H1 (cell line): ENCODE data around the gene RPS6KL1. TPM values are rescaled to one million over a fixed set of nuclear protein-coding genes. Genes with fewer than 3 reads are reported as not detected.

ENCODE experiments used
- CTCF ChIA-PET: fragments of 300-600 bp; sonication (Branson Sonifier 250); formaldehyde crosslinking; loops from one replicate; lab custom pipeline; 2021; ENCODE audit not compliant: partially characterized antibody; lab: Charles Lee
- POLR2A ChIA-PET: fragments of 300-600 bp; sonication (Branson Sonifier 250); formaldehyde crosslinking; loops from one replicate; lab custom pipeline; 2021; ENCODE audit warnings: inconsistent platforms; ENCODE audit not compliant: partially characterized antibody; lab: Charles Lee
- DNase-seq, 2 experiments: peaks; one replicate each; pipeline versions ENCODE4 v3.0.0 to v3.0.0-alpha.2; 2010 to 2022; ENCODE audit warnings: low spot score in 2 of 2, low read depth in 1 of 2, mixed read lengths in 1 of 2
- FAIRE-seq: peaks from 2 replicates; lab custom pipeline; 2011; peaks lifted over from hg19 to GRCh38; lab: Jason Lieb, UNC
- H2AFZ ChIP-seq: 2 replicates; pipeline ENCODE4 v1.8.1; 2012; ENCODE audit warnings: low read length, inconsistent platforms
- H2AK5ac ChIP-seq: 2 replicates; pipeline ENCODE4 v1.6.1; 2013; ENCODE audit warnings: low read depth, low read length
- H2BK120ac ChIP-seq: replicated peaks from 2 replicates; pipeline ENCODE3; 2013; ENCODE audit warnings: low read depth, low read length, inconsistent platforms
- H2BK12ac ChIP-seq: 2 replicates; pipeline ENCODE4 v1.6.1; 2013; ENCODE audit warnings: low read depth, low read length
- H2BK15ac ChIP-seq: 2 replicates; pipeline ENCODE4 v1.6.1; 2013; ENCODE audit warnings: low read length
- H2BK20ac ChIP-seq: 2 replicates; pipeline ENCODE4 v1.6.1; 2013; ENCODE audit warnings: low read length
- H2BK5ac ChIP-seq: 2 replicates; pipeline ENCODE4 v1.6.1; 2013; ENCODE audit warnings: low read depth, low read length
- H3K14ac ChIP-seq: 2 replicates; pipeline ENCODE4 v1.6.1; 2013; ENCODE audit warnings: inconsistent platforms; ENCODE audit not compliant: insufficient read length
- H3K18ac ChIP-seq: 2 replicates; pipeline ENCODE4 v1.6.1; 2013; ENCODE audit warnings: low read length; ENCODE audit errors: extremely low read depth
- H3K23ac ChIP-seq: 2 replicates; pipeline ENCODE4 v1.6.1; 2013; ENCODE audit warnings: inconsistent platforms; ENCODE audit not compliant: insufficient read length
- H3K23me2 ChIP-seq: 2 replicates; pipeline ENCODE4 v1.6.1; 2013; ENCODE audit warnings: low read depth, low read length
- H3K27ac ChIP-seq: 2 replicates; pipeline ENCODE4 v1.6.1; 2011; ENCODE audit warnings: low read depth, low read length, inconsistent platforms
- H3K27me3 ChIP-seq, 4 experiments: replicated peaks in 1 of 4; 1 replicate in 1 of 4; 2 replicates in 3 of 4; pipeline versions ENCODE4 v1.6.1 to v1.8.1; 2011 to 2013; ENCODE audit warnings: low read length in 3 of 4, mild to moderate bottlenecking in 3 of 4, inconsistent platforms in 2 of 4, mixed read lengths in 2 of 4, moderate library complexity in 1 of 4; ENCODE audit not compliant: control insufficient read depth in 3 of 4, insufficient read depth in 3 of 4; ENCODE audit errors: extremely low read depth in 1 of 4
- H3K36me3 ChIP-seq, 4 experiments: 2 replicates each; pipeline versions ENCODE4 v1.6.1 to v1.8.1; 2011 to 2013; ENCODE audit warnings: mild to moderate bottlenecking in 4 of 4, low read length in 3 of 4, moderate library complexity in 2 of 4, control low read depth in 1 of 4, inconsistent platforms in 1 of 4; ENCODE audit not compliant: insufficient read depth in 4 of 4, control insufficient read depth in 2 of 4
- H3K4ac ChIP-seq: replicated peaks from 2 replicates; pipeline ENCODE3; 2013; ENCODE audit warnings: low read length, low read depth, mixed read lengths, inconsistent platforms; ENCODE audit not compliant: insufficient read length
- H3K4me1 ChIP-seq, 4 experiments: replicated peaks in 1 of 4; 1 replicate in 1 of 4; 2 replicates in 3 of 4; pipeline versions ENCODE4 v1.6.1 to v1.8.1; 2011 to 2013; ENCODE audit warnings: low read length in 3 of 4, inconsistent platforms in 2 of 4, mixed read lengths in 1 of 4; ENCODE audit not compliant: insufficient read depth in 4 of 4, control insufficient read depth in 3 of 4
- H3K4me2 ChIP-seq, 2 experiments: 2 replicates each; pipeline versions ENCODE4 v1.6.1 to v1.8.1; 2011 to 2013; ENCODE audit warnings: low read depth in 2 of 2, low read length in 2 of 2, control low read depth in 1 of 2, inconsistent platforms in 1 of 2, mild to moderate bottlenecking in 1 of 2; ENCODE audit not compliant: insufficient read depth in 1 of 2
- H3K4me3 ChIP-seq, 4 experiments: fragments of 200-600, 300-600 bp in 1 of 4; sonication (generic), shearing (Covaris generic), sonication (Bioruptor Twin) in 1 of 4; 2 replicates each; pipeline versions ENCODE4 v1.5.1 to v1.8.1; 2011 to 2016; ENCODE audit warnings: low read length in 4 of 4, low read depth in 3 of 4, control low read depth in 2 of 4, inconsistent platforms in 2 of 4, mild to moderate bottlenecking in 2 of 4, mixed read lengths in 1 of 4, moderate library complexity in 1 of 4; ENCODE audit not compliant: insufficient read depth in 2 of 4; ENCODE audit errors: extremely low read depth in 1 of 4
- H3K56ac ChIP-seq: replicated peaks from 2 replicates; pipeline ENCODE3; 2013; ENCODE audit warnings: low read depth, mild to moderate bottlenecking, mixed read lengths, low read length, inconsistent platforms; ENCODE audit not compliant: insufficient read length
- H3K79me1 ChIP-seq: 2 replicates; pipeline ENCODE4 v1.6.1; 2013; ENCODE audit warnings: low read depth, low read length, control low read depth
- H3K79me2 ChIP-seq, 2 experiments: 2 replicates each; pipeline versions ENCODE4 v1.6.1 to v1.8.1; 2012 to 2013; ENCODE audit warnings: low read length in 2 of 2, mild to moderate bottlenecking in 2 of 2, inconsistent platforms in 1 of 2; ENCODE audit not compliant: insufficient read depth in 2 of 2, control insufficient read depth in 1 of 2
- H3K9ac ChIP-seq, 4 experiments: replicated peaks in 1 of 4; 1 replicate in 1 of 4; 2 replicates in 3 of 4; pipeline versions ENCODE4 v1.6.1 to v1.8.1; 2011 to 2013; ENCODE audit warnings: low read depth in 3 of 4, low read length in 3 of 4, control low read depth in 2 of 4, mild to moderate bottlenecking in 2 of 4, moderate library complexity in 2 of 4, inconsistent platforms in 1 of 4; ENCODE audit errors: extremely low read depth in 1 of 4
- H3K9me3 ChIP-seq, 2 experiments: 2 replicates each; pipeline versions ENCODE4 v1.6.1 to v1.8.1; 2012 to 2013; ENCODE audit warnings: mild to moderate bottlenecking in 2 of 2, moderate library complexity in 2 of 2, control low read depth in 1 of 2, inconsistent platforms in 1 of 2, low read depth in 1 of 2, low read length in 1 of 2, mixed read lengths in 1 of 2; ENCODE audit not compliant: insufficient read depth in 2 of 2
- H4K20me1 ChIP-seq, 2 experiments: replicated peaks in 1 of 2; 2 replicates each; pipeline versions ENCODE3 to v1.8.1; 2011 to 2013; ENCODE audit warnings: inconsistent platforms in 2 of 2, low read length in 2 of 2, mild to moderate bottlenecking in 1 of 2; ENCODE audit not compliant: insufficient read depth in 2 of 2, control insufficient read depth in 1 of 2
- H4K5ac ChIP-seq: 2 replicates; pipeline ENCODE4 v1.6.1; 2013; ENCODE audit warnings: low read length, low read depth, mixed read lengths, inconsistent platforms; ENCODE audit not compliant: insufficient read length
- H4K8ac ChIP-seq: 2 replicates; pipeline ENCODE4 v1.8.0; 2013; ENCODE audit warnings: mild to moderate bottlenecking, moderate library complexity, low read length, inconsistent platforms; ENCODE audit not compliant: insufficient read depth; ENCODE audit errors: extremely low read depth
- H4K91ac ChIP-seq: replicated peaks from 2 replicates; pipeline ENCODE3; 2013; ENCODE audit warnings: low read length, mixed read lengths, inconsistent platforms; ENCODE audit not compliant: insufficient read length
- CTCF ChIP-seq, 3 experiments: IDR thresholded peaks; 1 replicate in 2 of 3; 2 replicates in 1 of 3; pipeline versions ENCODE4 v1.5.1 to v1.6.1; 2011; ENCODE audit warnings: low read length in 3 of 3, mild to moderate bottlenecking in 3 of 3, inconsistent platforms in 2 of 3, low read depth in 1 of 3, moderate library complexity in 1 of 3; ENCODE audit not compliant: insufficient read depth in 1 of 3; ENCODE audit errors: control extremely low read depth in 1 of 3
- EGR1 ChIP-seq: IDR thresholded peaks from 2 replicates; pipeline ENCODE4 v1.6.1; 2011; ENCODE audit warnings: low read depth, low read length, borderline replicate concordance
- EP300 ChIP-seq, 2 experiments: IDR thresholded peaks; 1 replicate in 1 of 2; 2 replicates in 1 of 2; pipeline ENCODE4 v1.6.1; 2011 to 2012; ENCODE audit warnings: low read depth in 2 of 2, low read length in 2 of 2, mild to moderate bottlenecking in 2 of 2, borderline replicate concordance in 1 of 2, inconsistent platforms in 1 of 2, moderate library complexity in 1 of 2
- POLR2AphosphoS5 ChIP-seq: IDR thresholded peaks from 2 replicates; pipeline ENCODE4 v1.6.1; 2011; ENCODE audit warnings: low read depth, low read length
- POU5F1 ChIP-seq: IDR thresholded peaks from 2 replicates; pipeline ENCODE4 v1.6.1; 2011; ENCODE audit warnings: low read depth, mild to moderate bottlenecking, low read length, moderate library complexity
- SP4 ChIP-seq: IDR thresholded peaks from 2 replicates; pipeline ENCODE4 v1.6.1; 2012; ENCODE audit warnings: low read length, inconsistent platforms
- TAF7 ChIP-seq: optimal IDR thresholded peaks from 2 replicates; pipeline ENCODE3; 2011; ENCODE audit warnings: low read depth, mild to moderate bottlenecking, inconsistent platforms, low read length, moderate library complexity, borderline replicate concordance
- USF2 ChIP-seq: IDR thresholded peaks from 2 replicates; pipeline ENCODE4 v1.6.1; 2011; ENCODE audit warnings: low read length, improper control_type of control experiment
- WGBS, 2 experiments: shearing (Covaris generic) in 1 of 2; methylation state at CpG; one replicate each; pipeline versions ENCODE4 v1.1.6 to v1.1.7; 2013 to 2015; ENCODE audit warnings: low lambda C conversion rate in 2 of 2, mixed read lengths in 2 of 2, inconsistent platforms in 1 of 2, low coverage in 1 of 2, missing lambda C conversion rate in 1 of 2; ENCODE audit not compliant: insufficient replicate concordance in 2 of 2, insufficient coverage in 1 of 2, insufficient read length in 1 of 2; ENCODE audit errors: extremely low coverage in 1 of 2, missing lambda C conversion rate in 1 of 2; 5-methylcytosine and 5-hydroxymethylcytosine counted together
- polyA plus RNA-seq, 7 experiments: library from polyadenylated mRNA; depleted of rRNA in 3 of 7; stranded (reverse) in 5 of 7; unstranded in 2 of 7; fragments of >200 nt in 5 of 7; fragments of 200-250 nt in 2 of 7; gene quantifications; 1 replicate in 5 of 7; 2 replicates in 1 of 7; 4 replicates in 1 of 7; pipeline versions ENCODE4 v1.2.1 to v1.2.3, GENCODE V29; 2011 to 2013; ENCODE audit warnings: missing spikeins in 2 of 7, mixed read lengths in 2 of 7
- total RNA-seq: library from RNA; stranded (reverse); fragmentation: NEBNext Ultra II Directional; extraction: Animal tissue kit (Norgen Biotek cat#: 25700); gene quantifications from 2 replicates; pipeline ENCODE4 v1.2.1, GENCODE V29; 2021

Gene RPS6KL1
- total and polyA plus RNA-seq, 2 of the 8 experiments (the other 6 are each of a cell fraction or from before 2014, with no cell fraction given) = 9.8 to 13.8 TPM

DNA sequence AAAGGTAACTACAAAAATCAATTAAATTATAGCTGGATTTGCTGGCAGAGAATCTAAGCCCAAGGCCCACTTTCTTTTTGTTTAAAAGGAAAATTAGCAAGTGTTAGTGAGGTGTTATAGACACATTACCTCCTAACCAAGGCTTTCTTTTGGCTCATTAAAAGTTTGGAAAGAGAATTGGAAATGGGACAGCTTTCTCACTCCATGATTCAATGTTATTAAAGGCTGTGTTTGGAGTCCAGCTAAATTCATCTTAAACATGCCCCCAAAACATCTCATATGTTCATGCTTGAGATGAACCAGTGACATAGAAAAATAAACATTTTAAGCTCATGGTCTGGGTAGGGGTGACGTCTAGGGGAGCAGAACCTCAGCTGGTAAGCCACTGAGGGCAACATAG is 45.8 kb upstream of the RPS6KL1 start:
- Histone ChIP-seq H3K4me1 (peaks cover 0 to 8% (median 4%) of the 10 kb centered on the region in 4 experiments), H2BK12ac (no peak overlapping the region), H3K79me2 (no peaks in the 10 kb centered on the region), H3K56ac (no peak overlapping the region), H3K9me3 (no peaks in the 10 kb centered on the region), H3K4ac (no peak overlapping the region), H3K27me3 (no peaks in the 10 kb centered on the region), H3K36me3 (no peaks in the 10 kb centered on the region), H3K18ac (no peak overlapping the region), H3K14ac (no peak overlapping the region), H3K27ac (no peak overlapping the region), H2BK20ac (no peak overlapping the region), H2AFZ (no peak overlapping the region), H3K79me1 (no peaks in the 10 kb centered on the region), H3K4me2 (no peak overlapping the region), H3K23ac (no peak overlapping the region), H4K20me1 (no peaks in the 10 kb centered on the region), H4K5ac (no peak overlapping the region), H2BK5ac (no peak overlapping the region), H2BK120ac (no peak overlapping the region), H4K91ac (no peak overlapping the region), H4K8ac (no peak overlapping the region), H2AK5ac (no peak overlapping the region), H3K4me3 (no peak overlapping the region), H2BK15ac (no peak overlapping the region), H3K9ac (no peak overlapping the region), H3K23me2 (no peaks in the 10 kb centered on the region)
- ChIA-PET CTCF (interaction anchor here (0.7 to 6.1 kb wide), 8 partner anchors 8 to 330 kb away, joined by 3 to 33 read pairs (median 4); partner anchors contain the start of gene PGF), POLR2A (interaction anchor here (1.5 to 3.0 kb wide), 3 partner anchors 9 to 16 kb away, joined by 4 to 17 read pairs (median 4); partner anchors contain the start of gene PGF)
- no peak for TF ChIP-seq EGR1
- TF ChIP-seq USF2 = no peak
- TF ChIP-seq SP4 = no peak
- no peak for TF ChIP-seq EP300 (IDR thresholded peaks at IDR 0.05; ENCODE audit: borderline replicate concordance in 1 of 2, low read depth in 2 of 2, low read length in 2 of 2)
- TF ChIP-seq POU5F1 = no peak
- no peak for TF ChIP-seq CTCF (IDR thresholded peaks at IDR 0.05; ENCODE audit: control extremely low read depth in 1 of 3, insufficient read depth in 1 of 3, low read depth in 1 of 3, low read length in 3 of 3)
- TF ChIP-seq TAF7 = no peak
- no peak for TF ChIP-seq POLR2AphosphoS5
- 95% methylated on average over 1 of the region's 1 CpG; no CpG with 5 or more reads in 1 of the 2 experiments for WGBS, 2 experiments
- DNase-seq = no peak
- FAIRE-seq = no peak
